Suppressor macrophage treated with lipopolysaccharide for 1 hour (primary cell): Measurements from ENCODE around the gene ACOX1.
A peak's percentile ranks its signal among the peaks of the same experiment; 100 is the strongest.

Experiments used
- DNase-seq, 3 donors: peaks; one replicate each; pipeline ENCODE4 v3.0.0-alpha.2; 2020 to 2022

The ACOX1 gene

GRCh38 chr17:76008208-76008607, 29.2 kb upstream of the ACOX1 start:
- DNase-seq = no peak

- DNase-seq = no peak
These were observed 28.8 kb upstream of the ACOX1 start for GRCh38 chr17:76007850-76008165.

- no peak for DNase-seq
These were observed 28.3 kb upstream of the ACOX1 start for GRCh38 chr17:76007131-76007849.

GRCh38 chr17:76005263-76006149, 26.5 kb upstream of the ACOX1 start:
- peak; percentile 82 to 92 (median 89) for DNase-seq

- no peak for DNase-seq
These were observed 25.8 kb upstream of the ACOX1 start for GRCh38 chr17:76004750-76005262.

GRCh38 chr17:76003915-76004314, 24.9 kb upstream of the ACOX1 start:
- DNase-seq = no peak

GRCh38 chr17:76002100-76002499, 23.1 kb upstream of the ACOX1 start:
- no peak for DNase-seq

- DNase-seq = no peak
These were observed 22.0 kb upstream of the ACOX1 start, which contains the start of gene CDK3 for GRCh38 chr17:76000755-76001521. Gene CDK3, plus strand, starts transcription at chr17:76000855. Its CDS starts 571 bp downstream, at chr17:76001426.

GRCh38 chr17:76000016-76000754, 21.2 kb upstream of the ACOX1 start:
- peak; percentile 69 to 83 (median 70) for DNase-seq

- no peak for DNase-seq
These were observed 19.4 kb upstream of the ACOX1 start for GRCh38 chr17:75998327-75998795.

- DNase-seq = peak; percentile 93 to 95 (median 94)
These were observed 18.0 kb upstream of the ACOX1 start for GRCh38 chr17:75996665-75997590.

GRCh38 chr17:75995385-75995925, 16.5 kb upstream of the ACOX1 start:
- no peak for DNase-seq

GRCh38 chr17:75994802-75995370, 15.9 kb upstream of the ACOX1 start:
- DNase-seq = no peak

- no peak for DNase-seq
These were observed 12.4 kb upstream of the ACOX1 start for GRCh38 chr17:75991396-75991795.

GRCh38 chr17:75987041-75987440, 8.1 kb upstream of the ACOX1 start:
- DNase-seq = no peak

- no peak for DNase-seq
These were observed 7.0 kb upstream of the ACOX1 start for GRCh38 chr17:75985986-75986385.

- peak; percentile 51 to 70 (median 53) for DNase-seq
These were observed 4.7 kb upstream of the ACOX1 start for GRCh38 chr17:75983501-75984181.

GRCh38 chr17:75981019-75981615, 2.2 kb upstream of the ACOX1 start:
- no peak for DNase-seq
